Measurements from ENCODE around the gene AGMAT. TPM values are rescaled to one million over a fixed set of nuclear protein-coding genes. Genes with fewer than 3 reads are reported as not detected.
A peak's percentile ranks its signal among the peaks of the same experiment; 100 is the strongest.

The AGMAT gene
- total and polyA plus RNA-seq, 9 of the 15 experiments (the other 6 are each of a cell fraction or from before 2014, with no cell fraction given): not detected

- no peak for TF ChIP-seq RAD21 (CRISPR knock-in tag; conservative IDR thresholded peaks at IDR 0.05 in 1 of 2, IDR thresholded peaks at IDR 0.05 in 1 of 2)
- TF ChIP-seq XRCC3 (IDR thresholded peaks at IDR 0.05): no peak
- TF ChIP-seq ZBTB12 (CRISPR knock-in tag; IDR thresholded peaks at IDR 0.05): no peak
- no peak for TF ChIP-seq THRAP3 (IDR thresholded peaks at IDR 0.05; ENCODE audit: borderline replicate concordance)
- TF ChIP-seq EGR1 (conservative IDR thresholded peaks at IDR 0.05): no peak
- peak; percentile 9; the same call in 1 of the 2 replicates for TF ChIP-seq ZNF232 (CRISPR knock-in tag; IDR thresholded peaks at IDR 0.05)
- TF ChIP-seq SP1 (CRISPR knock-in tag; IDR thresholded peaks at IDR 0.05): no peak
- no peak for TF ChIP-seq ZNF639 (CRISPR knock-in tag; conservative IDR thresholded peaks at IDR 0.05 in 1 of 2, IDR thresholded peaks at IDR 0.05 in 1 of 2)
- no peak for TF ChIP-seq ZNF764 (CRISPR knock-in tag; IDR thresholded peaks at IDR 0.05; ENCODE audit: low read depth)
- TF ChIP-seq TOE1 (IDR thresholded peaks at IDR 0.05; ENCODE audit: borderline replicate concordance): peak; percentile 96
- TF ChIP-seq TOE1 (CRISPR knock-in tag; IDR thresholded peaks at IDR 0.05; ENCODE audit: borderline replicate concordance, low read depth): no peak
- TF ChIP-seq ZC3H8 (IDR thresholded peaks at IDR 0.05): no peak
- no peak for TF ChIP-seq PRPF4 (IDR thresholded peaks at IDR 0.05; ENCODE audit: insufficient read depth, low read depth, low read length, poor library complexity, severe bottlenecking)
- TF ChIP-seq ZMIZ1 (IDR thresholded peaks at IDR 0.05; ENCODE audit: low read depth in 2 of 2, low read length in 2 of 2): no peak
- TF ChIP-seq CCNT2 (IDR thresholded peaks at IDR 0.05; ENCODE audit: borderline replicate concordance, extremely low read depth, insufficient read length, low read depth, low read length): peak; percentile 44
- no peak for TF ChIP-seq RNF219 (CRISPR knock-in tag; IDR thresholded peaks at IDR 0.05)
- TF ChIP-seq ZFX (CRISPR knock-in tag; IDR thresholded peaks at IDR 0.05): peak; percentile 61
- no peak for TF ChIP-seq SMAD2 (IDR thresholded peaks at IDR 0.05; ENCODE audit: low read depth, low read length)
These were observed 18.5 kb upstream of the AGMAT start (continued) for GRCh38 chr1:15603050-15603965.

Measured in K562 (cell line).